ENCODE measurements around the gene CCDC141.

The CCDC141 gene

GRCh38 chr2:178913049-178913441, 136.9 kb downstream of the CCDC141 start:
- in situ Hi-C loops (cut with HindIII; ENCODE audit: low sequenced_read_pairs): no loop called here

GRCh38 chr2:178912416-178913048, 137.4 kb downstream of the CCDC141 start:
- in situ Hi-C loops (cut with HindIII; ENCODE audit: low sequenced_read_pairs): no loop called here

- in situ Hi-C loops (cut with HindIII; ENCODE audit: low sequenced_read_pairs): no loop called here
Measured at GRCh38 chr2:178911039-178911438, 138.9 kb downstream of the CCDC141 start.

- in situ Hi-C loops (cut with HindIII; ENCODE audit: low sequenced_read_pairs): no loop called here
Measured at GRCh38 chr2:178910005-178910404, 139.9 kb downstream of the CCDC141 start.

GRCh38 chr2:178909507-178909906, 140.4 kb downstream of the CCDC141 start:
- in situ Hi-C loops (cut with HindIII; ENCODE audit: low sequenced_read_pairs): no loop called here

- in situ Hi-C loops (cut with HindIII; ENCODE audit: low sequenced_read_pairs): no loop called here
Measured at GRCh38 chr2:178908810-178909209, 141.1 kb downstream of the CCDC141 start.

- in situ Hi-C loops (cut with HindIII; ENCODE audit: low sequenced_read_pairs): no loop called here
Measured at GRCh38 chr2:178905261-178905660, 144.7 kb downstream of the CCDC141 start.

- in situ Hi-C loops (cut with HindIII; ENCODE audit: low sequenced_read_pairs): no loop called here
Measured at GRCh38 chr2:178899656-178900055, 150.3 kb downstream of the CCDC141 start.

- in situ Hi-C loops (cut with HindIII; ENCODE audit: low sequenced_read_pairs): no loop called here
Measured at GRCh38 chr2:178895872-178896271, 154.1 kb downstream of the CCDC141 start.

- in situ Hi-C loops (cut with HindIII; ENCODE audit: low sequenced_read_pairs): no loop called here
Measured at GRCh38 chr2:178895171-178895570, 154.8 kb downstream of the CCDC141 start.

GRCh38 chr2:178892751-178893625, 156.9 kb downstream of the CCDC141 start:
- in situ Hi-C loops (cut with HindIII; ENCODE audit: low sequenced_read_pairs): no loop called here

- in situ Hi-C loops (cut with HindIII; ENCODE audit: low sequenced_read_pairs): no loop called here
Measured at GRCh38 chr2:178891959-178892485, 157.9 kb downstream of the CCDC141 start.

GRCh38 chr2:178891265-178891958, 158.5 kb downstream of the CCDC141 start:
- in situ Hi-C loops (cut with HindIII; ENCODE audit: low sequenced_read_pairs): no loop called here

GRCh38 chr2:178886006-178886405, 163.9 kb downstream of the CCDC141 start:
- in situ Hi-C loops (cut with HindIII; ENCODE audit: low sequenced_read_pairs): no loop called here

GRCh38 chr2:178884440-178884839, 165.5 kb downstream of the CCDC141 start:
- in situ Hi-C loops (cut with HindIII; ENCODE audit: low sequenced_read_pairs): no loop called here

GRCh38 chr2:178882666-178883440, 167.1 kb downstream of the CCDC141 start:
- in situ Hi-C loops (cut with HindIII; ENCODE audit: low sequenced_read_pairs): no loop called here

- in situ Hi-C loops (cut with HindIII; ENCODE audit: low sequenced_read_pairs): no loop called here
Measured at GRCh38 chr2:178881075-178881474, 168.9 kb downstream of the CCDC141 start.

- in situ Hi-C loops (cut with HindIII; ENCODE audit: low sequenced_read_pairs): no loop called here
Measured at GRCh38 chr2:178880257-178880656, 169.7 kb downstream of the CCDC141 start.

GRCh38 chr2:178877874-178878273, 172.1 kb downstream of the CCDC141 start:
- in situ Hi-C loops (cut with HindIII; ENCODE audit: low sequenced_read_pairs): no loop called here

- in situ Hi-C loops (cut with HindIII; ENCODE audit: low sequenced_read_pairs): no loop called here
Measured at GRCh38 chr2:178874529-178875240, 175.3 kb downstream of the CCDC141 start.
